Fibroblast of gingiva (primary cell): Measurements from ENCODE around the gene SLC4A4.

Experiments used
- DNase-seq: peaks from one replicate; pipeline ENCODE4 v3.0.0-alpha.2; 2011; ENCODE audit warnings: low read depth

Gene SLC4A4

GRCh38 chr4:71545168-71545567 lies 206.3 kb downstream of the SLC4A4 start:
- DNase-seq, result peak; percentile 52

GRCh38 chr4:71549516-71550160 lies 210.8 kb downstream of the SLC4A4 start:
- DNase-seq, result no peak

GRCh38 chr4:71550220-71551165 lies 211.7 kb downstream of the SLC4A4 start:
- no peak for DNase-seq

GRCh38 chr4:71553605-71554004 lies 214.8 kb downstream of the SLC4A4 start:
- no peak for DNase-seq

GRCh38 chr4:71554025-71554424 lies 215.2 kb downstream of the SLC4A4 start:
- DNase-seq, result no peak

- no peak for DNase-seq
Measured at GRCh38 chr4:71558248-71558647, 219.4 kb downstream of the SLC4A4 start.

GRCh38 chr4:71559957-71560571 lies 221.2 kb downstream of the SLC4A4 start:
- DNase-seq, result no peak

- DNase-seq, result no peak
Measured at GRCh38 chr4:71564775-71565174, 226.0 kb downstream of the SLC4A4 start.

GRCh38 chr4:71566856-71567255 lies 228.0 kb downstream of the SLC4A4 start:
- DNase-seq, result no peak

- no peak for DNase-seq
Measured at GRCh38 chr4:71568131-71568530, 229.3 kb downstream of the SLC4A4 start.

- no peak for DNase-seq
Measured at GRCh38 chr4:71570492-71570891, 231.7 kb downstream of the SLC4A4 start.

GRCh38 chr4:71571346-71571745 lies 232.5 kb downstream of the SLC4A4 start:
- no peak for DNase-seq

GRCh38 chr4:71583971-71584370 lies 245.2 kb downstream of the SLC4A4 start:
- no peak for DNase-seq

GRCh38 chr4:71584585-71584984 lies 245.8 kb downstream of the SLC4A4 start:
- no peak for DNase-seq

GRCh38 chr4:71586087-71586763 lies 247.4 kb downstream of the SLC4A4 start:
- no peak for DNase-seq

GRCh38 chr4:71587995-71588394 lies 249.2 kb downstream of the SLC4A4 start:
- no peak for DNase-seq

- no peak for DNase-seq
Measured at GRCh38 chr4:71592793-71593192, 254.0 kb downstream of the SLC4A4 start.

- DNase-seq, result no peak
Measured at GRCh38 chr4:71593311-71593710, 254.5 kb downstream of the SLC4A4 start.

- no peak for DNase-seq
Measured at GRCh38 chr4:71595576-71596108, 256.8 kb downstream of the SLC4A4 start.

- DNase-seq, result no peak
Measured at GRCh38 chr4:71599578-71599977, 260.8 kb downstream of the SLC4A4 start.

- DNase-seq, result no peak
Measured at GRCh38 chr4:71602289-71602900, 263.6 kb downstream of the SLC4A4 start.

- no peak for DNase-seq
Measured at GRCh38 chr4:71604785-71605184, 266.0 kb downstream of the SLC4A4 start.
